Spleen (tissue), 11 donors: ENCODE data around the gene ZNF141. TPM values are rescaled to one million over a fixed set of nuclear protein-coding genes. Genes with fewer than 3 reads are reported as not detected.
A peak's percentile ranks its signal among the peaks of the same experiment; 100 is the strongest.

Experiments used
- DNase-seq: peaks from one replicate; pipeline ENCODE4 v3.0.0-alpha.2; 2020
- H3K27ac ChIP-seq, 8 donors: fragments of 200-600 bp; sonication (generic) in 7 of 8; 1 replicate in 4 of 8; 2 replicates in 4 of 8; pipeline versions ENCODE4 v1.5.0 to v1.8.0; 2016 to 2021; ENCODE audit warnings: inconsistent platforms in 4 of 8, mild to moderate bottlenecking in 4 of 8, moderate library complexity in 1 of 8
- H3K27me3 ChIP-seq, 7 donors: fragments of 200-600 bp; sonication (generic) in 6 of 7; replicated peaks in 1 of 7; 1 replicate in 4 of 7; 2 replicates in 3 of 7; pipeline versions ENCODE4 v1.5.0 to v1.8.0; 2016 to 2021; ENCODE audit warnings: inconsistent platforms in 3 of 7, mild to moderate bottlenecking in 1 of 7
- H3K36me3 ChIP-seq, 6 donors: fragments of 200-600 bp; sonication (generic) in 5 of 6; 1 replicate in 4 of 6; 2 replicates in 2 of 6; pipeline versions ENCODE4 v1.5.0 to v1.8.0; 2016 to 2021; ENCODE audit warnings: inconsistent platforms in 2 of 6
- H3K4me1 ChIP-seq, 6 donors: fragments of 200-600 bp; sonication (generic) in 5 of 6; 1 replicate in 3 of 6; 2 replicates in 3 of 6; pipeline versions ENCODE4 v1.5.0 to v1.8.0; 2016 to 2021; ENCODE audit warnings: inconsistent platforms in 3 of 6
- H3K4me3 ChIP-seq, 8 donors: fragments of 200-600 bp; sonication (generic) in 7 of 8; 1 replicate in 4 of 8; 2 replicates in 4 of 8; pipeline versions ENCODE4 v1.5.0 to v1.8.0; 2016 to 2021; ENCODE audit warnings: inconsistent platforms in 4 of 8, mild to moderate bottlenecking in 4 of 8, moderate library complexity in 2 of 8
- H3K9me3 ChIP-seq, 8 donors: fragments of 200-600 bp; sonication (generic) in 7 of 8; 1 replicate in 4 of 8; 2 replicates in 4 of 8; pipeline versions ENCODE4 v1.5.0 to v1.8.0; 2016 to 2021; ENCODE audit warnings: inconsistent platforms in 4 of 8
- POLR2A ChIP-seq, 3 donors: fragments of 450-650 bp; IDR thresholded peaks; one replicate each; pipeline ENCODE4 v1.5.1; 2017; ENCODE audit warnings: antibody characterized with exemption in 3 of 3, mild to moderate bottlenecking in 1 of 3
- POLR2AphosphoS5 ChIP-seq, 3 donors: sonication (generic); formaldehyde crosslinking; IDR thresholded peaks; one replicate each; pipeline ENCODE4 v1.5.1; 2017; ENCODE audit warnings: antibody characterized with exemption in 3 of 3
- WGBS, 5 donors: extraction: QIAGEN DNeasy Blood & Tissue Kit in 3 of 5; methylation state at CpG; one replicate each; pipeline versions ENCODE4 v1.1.5 to v1.1.7; 2013 to 2018; 5-methylcytosine and 5-hydroxymethylcytosine counted together
- intact Hi-C: fragments of 100-400 bp; cut with DNase I; formaldehyde crosslinking; loops from one replicate; pipeline ENCODE4 v1.15.0; 2023; ENCODE audit warnings: low total_unique reads
- polyA plus RNA-seq, 3 donors: library from polyadenylated mRNA; stranded (reverse); fragments of 200-250 nt; gene quantifications; one replicate each; pipeline ENCODE4 v1.2.1, GENCODE V29; 2013
- total RNA-seq, 7 donors: library from RNA; depleted of rRNA in 3 of 7; stranded (reverse); fragments of >200 nt in 3 of 7; fragmentation: NEBNext Ultra II Directional in 4 of 7; extraction: Animal tissue kit (Norgen Biotek cat#: 25700) in 4 of 7; gene quantifications; one replicate each; pipeline versions ENCODE4 v1.1.0 to v1.2.1, GENCODE V29; 2016 to 2021
- TF ChIP-seq, protein P1 (sequence below), 11 experiments: fragments of 200-600 bp in 7 of 11; fragments of 450-650 bp in 4 of 11; sonication (generic) in 4 of 11; IDR thresholded peaks in 8 of 11; conservative IDR thresholded peaks in 3 of 11; 1 replicate in 7 of 11; 2 replicates in 4 of 11; pipeline versions ENCODE4 v1.4.0 to v1.8.0; 2016 to 2021; ENCODE audit warnings: antibody characterized with exemption in 11 of 11, inconsistent platforms in 4 of 11, mild to moderate bottlenecking in 1 of 11
- donor health status: healthy with polysubstance abuse.
- donor health status: DM: no; HTN: no; CAD: no; lungs with moderate emphysema.
- donor health status: DM: no; HTN: no; CAD: no.
- donor health status: Bipolar disorder and iron deficiency.
- donor health status: healthy.
- donor health status: DM: no; HTN: no; CAD: no.
- donor health status: DM: yes; HTN: yes; CAD: no.

Gene ZNF141
- total and polyA plus RNA-seq, 10 donors, result 5.6 to 55.5 (median 31.7) TPM

DNA sequence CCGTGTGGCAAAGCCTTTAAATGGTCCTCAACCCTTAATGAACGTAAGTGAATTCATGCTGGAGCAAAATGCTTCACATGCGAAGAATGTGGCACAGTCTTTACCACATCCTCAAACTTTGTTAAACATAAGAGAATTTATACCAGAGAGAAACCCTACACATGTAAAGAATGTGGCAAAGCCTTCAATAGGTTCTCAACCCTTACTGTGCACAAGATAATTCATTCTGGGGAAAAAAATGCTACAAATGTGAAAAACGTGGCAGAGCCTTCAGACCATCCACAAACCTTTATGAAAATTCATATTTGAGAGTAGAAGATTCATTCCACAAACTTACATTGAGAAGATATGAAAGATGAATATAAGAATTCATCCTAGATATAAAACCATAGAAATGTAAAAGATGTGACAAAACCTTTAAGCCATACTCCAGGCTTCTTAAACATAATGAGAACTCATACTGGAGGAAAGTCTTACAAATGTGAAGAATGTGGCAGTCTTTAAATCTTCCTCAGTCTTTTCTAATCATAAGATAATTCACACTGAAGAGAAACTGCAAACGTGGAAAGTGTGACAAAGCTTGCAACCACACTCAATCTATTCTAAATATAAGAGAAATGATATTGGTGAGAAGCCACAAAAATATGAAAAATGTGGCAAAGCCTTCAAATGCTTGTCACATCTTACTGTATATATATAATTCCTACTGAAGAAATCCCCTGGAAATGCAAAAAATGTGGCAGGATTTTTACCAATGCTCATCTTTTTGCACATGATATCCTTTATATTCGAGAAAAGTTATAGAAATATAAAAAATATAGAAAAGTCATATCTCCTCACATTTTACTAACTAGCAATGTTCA lies 36.9 kb downstream of the ZNF141 start:
- 95 to 100% (median 98%) methylated on average over 6 of the region's 6 CpGs for WGBS, 5 donors
- peaks cover 16 to 81% (median 35%) of the 10 kb centered on the region in 6 donors for H3K36me3 ChIP-seq
- H3K27ac ChIP-seq, result no peak overlapping the region
- intact Hi-C loops, result loop anchor here (10.0 kb wide), 1 partner anchor 70 kb away; no protein-coding TSS in a partner anchor
- H3K27me3 ChIP-seq, result no peaks in the 10 kb centered on the region
- H3K9me3 ChIP-seq, result peaks cover 72 to 100% (median 100%) of the 10 kb centered on the region in 8 donors
- no peak for TF ChIP-seq POLR2A (IDR thresholded peaks at IDR 0.05)
- TF ChIP-seq, protein P1, sequence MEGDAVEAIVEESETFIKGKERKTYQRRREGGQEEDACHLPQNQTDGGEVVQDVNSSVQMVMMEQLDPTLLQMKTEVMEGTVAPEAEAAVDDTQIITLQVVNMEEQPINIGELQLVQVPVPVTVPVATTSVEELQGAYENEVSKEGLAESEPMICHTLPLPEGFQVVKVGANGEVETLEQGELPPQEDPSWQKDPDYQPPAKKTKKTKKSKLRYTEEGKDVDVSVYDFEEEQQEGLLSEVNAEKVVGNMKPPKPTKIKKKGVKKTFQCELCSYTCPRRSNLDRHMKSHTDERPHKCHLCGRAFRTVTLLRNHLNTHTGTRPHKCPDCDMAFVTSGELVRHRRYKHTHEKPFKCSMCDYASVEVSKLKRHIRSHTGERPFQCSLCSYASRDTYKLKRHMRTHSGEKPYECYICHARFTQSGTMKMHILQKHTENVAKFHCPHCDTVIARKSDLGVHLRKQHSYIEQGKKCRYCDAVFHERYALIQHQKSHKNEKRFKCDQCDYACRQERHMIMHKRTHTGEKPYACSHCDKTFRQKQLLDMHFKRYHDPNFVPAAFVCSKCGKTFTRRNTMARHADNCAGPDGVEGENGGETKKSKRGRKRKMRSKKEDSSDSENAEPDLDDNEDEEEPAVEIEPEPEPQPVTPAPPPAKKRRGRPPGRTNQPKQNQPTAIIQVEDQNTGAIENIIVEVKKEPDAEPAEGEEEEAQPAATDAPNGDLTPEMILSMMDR (IDR thresholded peaks at IDR 0.05 in 8 of 11, conservative IDR thresholded peaks at IDR 0.05 in 3 of 11), result no peak
- H3K4me3 ChIP-seq, result peak overlapping the region in 1 of 8 donors; percentile 2
- no peaks in the 10 kb centered on the region for H3K4me1 ChIP-seq
- no peak for DNase-seq

DNA sequence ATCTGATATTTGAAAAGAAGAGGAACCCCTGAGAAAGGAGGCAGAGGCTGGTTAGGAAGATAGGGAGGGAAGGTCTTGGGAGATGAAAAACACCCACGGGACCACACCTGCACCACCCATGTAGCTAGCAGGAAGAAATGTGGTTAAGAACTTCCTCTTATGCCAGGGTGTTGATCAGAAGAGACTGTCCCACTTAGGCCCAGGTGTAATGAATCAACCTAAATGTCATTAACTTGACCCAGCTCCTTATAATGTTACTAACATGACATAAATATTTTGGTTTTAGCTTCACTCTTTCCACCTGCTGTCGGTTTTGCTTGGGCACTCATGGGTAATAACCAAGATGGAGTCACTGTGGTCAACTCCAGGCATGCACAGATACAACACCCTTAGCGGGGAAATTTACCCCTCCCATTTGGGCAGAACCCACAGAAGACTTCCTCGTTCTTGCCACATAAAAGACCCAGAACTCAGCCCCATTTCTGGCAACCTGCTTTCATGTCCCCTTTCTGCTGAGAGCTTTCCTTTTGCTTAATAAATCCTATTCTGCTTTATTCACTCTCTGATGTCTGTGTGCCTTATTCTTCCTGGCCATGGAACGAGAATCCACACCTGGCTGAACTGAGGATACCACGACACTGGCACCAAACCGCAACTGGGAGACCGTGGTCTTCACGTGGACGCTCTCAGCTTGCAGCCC lies 46.8 kb downstream of the ZNF141 start:
- peak overlapping the region in 1 of 8 donors; percentile 15 for H3K4me3 ChIP-seq
- intact Hi-C loops, result no loop called here
- no peaks in the 10 kb centered on the region for H3K4me1 ChIP-seq
- no peak for DNase-seq
- no peak overlapping the region for H3K27ac ChIP-seq
- 40 to 62% (median 54%) methylated on average over 10 of the region's 10 CpGs for WGBS, 5 donors
- peaks cover 0 to 8% (median 0%) of the 10 kb centered on the region in 6 donors for H3K36me3 ChIP-seq
- H3K9me3 ChIP-seq, result peaks cover 51 to 100% (median 100%) of the 10 kb centered on the region in 8 donors
- TF ChIP-seq, protein P1 (IDR thresholded peaks at IDR 0.05 in 8 of 11, conservative IDR thresholded peaks at IDR 0.05 in 3 of 11), result no peak
- TF ChIP-seq POLR2AphosphoS5 (IDR thresholded peaks at IDR 0.05), result peak in 1 of 3 donors; percentile 9
- no peak for TF ChIP-seq POLR2A (IDR thresholded peaks at IDR 0.05)
- H3K27me3 ChIP-seq, result no peaks in the 10 kb centered on the region

DNA sequence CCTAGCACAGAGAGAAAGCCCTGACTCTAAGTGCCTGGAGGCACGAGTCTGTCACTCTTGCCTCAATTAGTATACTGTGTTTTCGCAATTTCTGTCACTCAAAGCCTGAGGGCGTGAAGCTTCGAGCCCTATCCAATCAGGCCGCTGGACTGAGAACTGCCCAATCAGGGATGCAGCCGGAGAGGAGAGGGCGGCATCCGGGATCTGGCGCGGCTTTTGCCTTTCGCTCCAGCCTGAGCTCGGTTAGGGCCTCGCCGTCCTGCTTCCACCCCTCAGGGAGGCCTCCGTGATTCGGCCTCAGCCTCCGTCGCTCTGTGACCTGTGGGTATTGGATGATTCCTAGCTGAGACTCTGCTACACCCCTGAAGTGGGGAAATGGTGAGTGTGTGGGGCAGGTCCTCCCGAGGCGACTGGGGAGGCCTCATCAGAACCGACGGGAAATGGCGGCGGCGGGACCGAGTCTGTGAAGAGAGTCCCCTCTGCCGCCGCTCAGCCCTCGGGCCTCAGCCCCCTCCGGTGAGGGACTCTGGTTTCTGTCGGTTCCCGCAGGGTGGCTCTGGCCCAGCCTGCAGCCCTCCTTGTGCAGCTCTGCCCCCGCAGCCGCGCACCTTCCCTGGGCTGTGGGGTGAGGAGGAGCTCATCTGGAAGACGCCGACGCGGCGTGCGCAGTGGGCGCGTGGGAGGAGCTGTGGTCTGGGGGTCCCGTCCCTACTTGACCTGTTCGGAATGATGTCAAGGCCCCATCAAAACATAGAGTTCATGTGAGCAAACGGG lies 48.5 kb downstream of the ZNF141 start:
- TF ChIP-seq POLR2AphosphoS5 (IDR thresholded peaks at IDR 0.05), result peak in 1 of 3 donors; percentile 23
- TF ChIP-seq, protein P1 (IDR thresholded peaks at IDR 0.05 in 8 of 11, conservative IDR thresholded peaks at IDR 0.05 in 3 of 11), result no peak
- no peak for TF ChIP-seq POLR2A (IDR thresholded peaks at IDR 0.05)
- peaks cover 44 to 100% (median 100%) of the 10 kb centered on the region in 8 donors for H3K9me3 ChIP-seq
- peaks cover 0 to 8% (median 0%) of the 10 kb centered on the region in 6 donors for H3K36me3 ChIP-seq
- no peak for DNase-seq
- intact Hi-C loops, result no loop called here
- peak overlapping the region in 1 of 8 donors; percentile 31 for H3K4me3 ChIP-seq
- H3K4me1 ChIP-seq, result no peaks in the 10 kb centered on the region
- 9 to 27% (median 16%) methylated on average over 18 to 46 of the region's 46 CpGs for WGBS, 5 donors
- H3K27ac ChIP-seq, result no peak overlapping the region
- no peaks in the 10 kb centered on the region for H3K27me3 ChIP-seq
